Fibroblast of mammary gland (primary cell): ENCODE data around the gene SQOR.

Experiments used
- DNase-seq: peaks from one replicate; pipeline ENCODE4 v3.0.0-alpha.2; 2010; ENCODE audit warnings: low read depth
- H3K4me3 ChIP-seq: 2 replicates; pipeline ENCODE4 v1.5.1; 2011; ENCODE audit warnings: low read depth, mild to moderate bottlenecking, low read length, moderate library complexity; ENCODE audit not compliant: control insufficient read depth
- TF ChIP-seq, protein P1 (sequence below): conservative IDR thresholded peaks from 2 replicates; pipeline ENCODE4 v1.5.1; 2011; ENCODE audit warnings: low read depth, low read length, inconsistent platforms; ENCODE audit not compliant: control insufficient read depth, insufficient read depth

Gene SQOR

DNA sequence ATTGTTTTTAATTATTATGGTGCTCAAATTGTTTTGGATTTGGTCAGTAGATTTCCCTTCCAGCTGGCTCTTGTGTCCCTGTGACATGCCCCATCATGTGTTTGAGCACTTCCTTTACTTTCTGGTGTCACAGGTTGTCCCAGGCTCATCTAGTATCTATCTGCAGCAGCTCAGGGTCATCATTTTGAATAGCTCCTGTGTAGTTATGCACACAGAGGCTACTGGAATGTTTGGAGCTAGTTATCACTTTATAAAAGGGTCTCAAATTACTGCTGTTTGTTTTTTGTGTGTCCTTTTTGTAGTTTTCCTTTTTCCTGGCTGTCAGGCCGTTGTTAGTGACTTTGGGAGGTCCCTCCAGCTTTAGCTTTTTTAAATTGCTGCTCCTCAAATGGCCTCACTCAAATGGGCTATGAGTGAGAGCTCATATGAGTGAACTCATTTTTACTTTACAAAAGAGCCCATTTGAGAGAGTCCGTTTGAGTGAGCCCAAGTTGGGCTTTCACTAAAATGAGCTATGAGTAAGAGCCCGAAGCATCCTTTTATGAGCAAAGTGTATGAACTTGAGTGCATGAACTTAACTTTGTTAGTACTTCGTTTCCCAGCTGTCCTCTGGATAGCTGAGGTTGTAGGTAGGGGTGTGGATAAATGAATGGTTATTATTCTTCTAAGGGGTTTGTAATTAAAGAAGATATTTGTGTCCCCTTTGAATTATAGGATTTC lies 43.8 kb downstream of the SQOR start:
- DNase-seq: no peak
- no peak overlapping the region for H3K4me3 ChIP-seq
- TF ChIP-seq, protein P1, sequence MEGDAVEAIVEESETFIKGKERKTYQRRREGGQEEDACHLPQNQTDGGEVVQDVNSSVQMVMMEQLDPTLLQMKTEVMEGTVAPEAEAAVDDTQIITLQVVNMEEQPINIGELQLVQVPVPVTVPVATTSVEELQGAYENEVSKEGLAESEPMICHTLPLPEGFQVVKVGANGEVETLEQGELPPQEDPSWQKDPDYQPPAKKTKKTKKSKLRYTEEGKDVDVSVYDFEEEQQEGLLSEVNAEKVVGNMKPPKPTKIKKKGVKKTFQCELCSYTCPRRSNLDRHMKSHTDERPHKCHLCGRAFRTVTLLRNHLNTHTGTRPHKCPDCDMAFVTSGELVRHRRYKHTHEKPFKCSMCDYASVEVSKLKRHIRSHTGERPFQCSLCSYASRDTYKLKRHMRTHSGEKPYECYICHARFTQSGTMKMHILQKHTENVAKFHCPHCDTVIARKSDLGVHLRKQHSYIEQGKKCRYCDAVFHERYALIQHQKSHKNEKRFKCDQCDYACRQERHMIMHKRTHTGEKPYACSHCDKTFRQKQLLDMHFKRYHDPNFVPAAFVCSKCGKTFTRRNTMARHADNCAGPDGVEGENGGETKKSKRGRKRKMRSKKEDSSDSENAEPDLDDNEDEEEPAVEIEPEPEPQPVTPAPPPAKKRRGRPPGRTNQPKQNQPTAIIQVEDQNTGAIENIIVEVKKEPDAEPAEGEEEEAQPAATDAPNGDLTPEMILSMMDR: no peak

DNA sequence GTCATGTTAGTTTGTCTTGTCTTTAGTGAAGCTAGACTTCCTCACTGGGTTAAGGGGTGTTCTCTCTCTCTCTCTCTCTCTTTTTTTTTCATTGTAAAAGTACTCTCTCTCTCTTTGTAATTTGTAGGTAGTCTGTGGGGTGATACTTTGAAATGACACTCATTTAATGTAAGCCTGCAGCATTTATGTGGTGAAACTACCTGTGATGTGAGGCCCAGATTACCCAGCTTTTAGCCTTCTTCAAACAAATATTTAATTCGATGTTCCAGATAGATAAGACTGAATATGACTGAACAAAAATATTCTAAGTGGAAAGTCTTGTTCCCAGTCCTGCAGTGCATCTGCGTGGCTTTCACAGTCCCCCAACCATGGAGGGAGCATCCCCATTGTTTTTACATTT lies 49.7 kb downstream of the SQOR start:
- TF ChIP-seq, protein P1: no peak
- DNase-seq: no peak
- H3K4me3 ChIP-seq: no peak overlapping the region

DNA sequence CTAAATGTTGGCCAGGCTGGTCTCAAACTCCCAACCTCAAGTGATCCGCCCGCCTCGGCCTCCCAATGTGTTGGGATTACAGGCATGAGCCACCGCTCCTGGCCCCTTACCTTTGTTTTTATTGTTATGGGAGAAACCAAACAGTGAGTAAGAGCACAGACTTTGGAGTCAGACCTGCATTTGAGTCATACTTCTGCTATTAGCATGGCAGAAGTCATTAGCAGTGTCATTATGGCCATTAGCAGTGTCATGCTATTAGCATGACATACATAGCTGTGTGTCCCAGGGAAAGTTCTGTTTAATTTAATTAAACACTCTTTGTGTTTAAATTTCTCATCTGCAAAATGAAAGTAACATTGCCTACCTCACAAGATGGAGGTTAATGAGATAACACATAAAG lies 54.8 kb downstream of the SQOR start:
- H3K4me3 ChIP-seq: no peak overlapping the region
- TF ChIP-seq, protein P1: no peak
- DNase-seq: no peak

DNA sequence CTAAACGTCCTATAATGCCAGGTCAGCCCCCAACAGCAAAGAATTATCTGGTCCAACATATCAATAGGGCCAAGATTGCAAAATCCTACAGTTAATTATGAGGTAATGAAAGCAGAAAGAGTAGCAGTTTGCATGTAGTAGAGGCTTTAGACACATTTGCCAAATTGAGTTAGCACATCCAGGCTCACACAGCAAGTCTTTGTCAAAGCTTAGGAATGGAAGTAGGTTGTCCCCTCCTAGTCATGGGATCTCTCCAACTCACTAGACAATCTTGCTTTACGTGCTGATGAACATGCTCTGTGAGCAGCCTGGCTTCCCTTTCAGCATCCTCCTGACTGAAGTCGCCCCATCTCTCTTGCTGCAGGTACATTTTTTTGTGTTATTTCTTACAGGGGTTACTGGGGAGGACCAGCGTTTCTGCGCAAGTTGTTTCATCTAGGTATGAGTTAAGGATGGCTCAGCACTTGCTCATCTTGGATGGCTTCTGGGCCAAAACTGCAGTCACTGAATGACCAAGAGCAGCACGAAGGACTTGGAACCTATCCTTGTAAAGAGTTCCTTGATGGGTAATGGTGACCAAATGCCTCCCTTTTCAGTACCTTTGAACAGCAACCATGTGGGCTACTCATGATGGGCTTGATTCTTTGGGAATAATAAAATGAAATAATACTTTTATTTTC lies 55.9 kb downstream of the SQOR start:
- peak; percentile 57 for DNase-seq
- TF ChIP-seq, protein P1: no peak
- H3K4me3 ChIP-seq: no peak overlapping the region

DNA sequence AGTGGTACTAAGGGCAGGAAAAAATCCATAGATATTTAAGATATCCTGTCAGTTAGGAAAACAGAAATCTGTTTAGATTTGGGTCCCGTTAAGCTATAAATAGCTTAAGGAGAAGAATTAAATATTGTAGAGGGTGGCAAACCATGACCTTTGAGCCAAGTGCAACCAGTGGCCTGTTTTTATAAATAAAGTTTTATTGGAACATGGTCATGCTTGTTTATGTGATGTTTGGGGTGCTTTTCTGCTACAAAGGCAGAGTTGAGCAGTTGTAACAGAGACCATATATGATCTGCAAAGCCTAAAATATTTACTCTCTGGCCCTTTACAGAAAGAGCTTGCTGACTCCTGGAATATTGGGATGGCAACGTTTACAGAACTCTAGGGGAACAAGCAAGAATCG lies 66.3 kb downstream of the SQOR start:
- H3K4me3 ChIP-seq: no peak overlapping the region
- TF ChIP-seq, protein P1: no peak
- DNase-seq: no peak

DNA sequence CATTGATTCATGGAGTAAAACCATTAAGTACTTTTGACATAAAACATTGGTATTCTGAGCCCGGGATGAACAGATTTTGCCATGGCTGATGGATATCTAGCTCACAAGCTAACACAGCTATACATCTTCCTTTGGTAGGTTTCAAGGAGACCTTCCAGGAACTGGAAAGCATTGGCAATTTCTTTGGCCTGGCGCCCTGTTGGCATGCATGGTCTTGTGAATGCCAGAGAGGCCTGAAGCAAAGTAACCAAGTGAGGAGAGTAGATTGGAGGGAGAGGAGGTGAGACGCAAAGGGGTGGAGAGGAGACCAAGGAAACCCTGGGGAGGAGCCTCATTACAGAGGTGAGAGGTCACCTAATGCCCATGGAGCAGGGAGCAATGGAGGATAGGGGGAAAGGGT lies 67.2 kb downstream of the SQOR start:
- TF ChIP-seq, protein P1: no peak
- no peak overlapping the region for H3K4me3 ChIP-seq
- DNase-seq: no peak
